GM12891 (cell line): ENCODE data around the gene TIGAR.

Experiments used
- POLR2A ChIP-seq: IDR thresholded peaks from 2 replicates; pipeline ENCODE4 v1.6.1; 2011; ENCODE audit warnings: low read depth, low read length, control low read depth
- POLR2AphosphoS5 ChIP-seq: IDR thresholded peaks from 2 replicates; pipeline ENCODE4 v1.6.1; 2011; ENCODE audit warnings: low read depth, low read length, control low read depth
- SPI1 ChIP-seq: IDR thresholded peaks from 2 replicates; pipeline ENCODE4 v1.6.1; 2011; ENCODE audit warnings: low read depth, low read length, control low read depth
- TAF1 ChIP-seq: IDR thresholded peaks from 2 replicates; pipeline ENCODE4 v1.6.1; 2011; ENCODE audit warnings: low read depth, low read length, control low read depth

DNA sequence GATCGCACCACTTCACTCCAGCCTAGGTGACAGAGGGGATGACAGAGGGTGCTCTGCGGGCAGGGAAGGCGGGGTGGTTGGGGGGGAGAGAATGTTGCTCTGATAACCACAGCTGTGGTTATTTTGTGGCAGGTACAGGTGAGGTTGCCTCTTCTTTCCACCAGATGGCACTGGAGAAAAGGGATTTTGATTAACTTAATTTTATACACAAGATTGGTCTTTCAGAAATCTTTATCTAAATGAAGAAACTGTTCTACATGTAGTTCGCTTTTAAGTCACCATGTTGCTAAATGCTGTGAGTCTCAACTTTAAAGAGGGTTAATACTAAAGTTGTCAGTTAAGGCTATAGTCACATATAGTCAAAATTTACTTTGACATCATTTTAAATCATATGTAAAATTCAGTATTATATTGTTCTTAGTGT lies 32.8 kb downstream of the TIGAR start:
- TF ChIP-seq POLR2A (no peak; the same call in 1 of the 2 replicates), SPI1 (no peak), TAF1 (no peak), POLR2AphosphoS5 (no peak)
